Suprapubic skin (tissue), 4 donors: ENCODE results near the gene LRRC8B. TPM values are rescaled to one million over a fixed set of nuclear protein-coding genes. Genes with fewer than 3 reads are reported as not detected.
A peak's percentile ranks its signal among the peaks of the same experiment; 100 is the strongest.

Experiments
- DNase-seq, 2 donors: peaks; one replicate each; pipeline ENCODE4 v3.0.0-alpha.2; 2019; ENCODE audit warnings: low spot score in 2 of 2
- H3K27ac ChIP-seq: fragments of 200-600 bp; sonication (generic); one replicate; pipeline ENCODE4 v1.5.1; 2019
- H3K27me3 ChIP-seq: fragments of 200-600 bp; sonication (generic); one replicate; pipeline ENCODE4 v1.5.1; 2019
- H3K36me3 ChIP-seq: fragments of 200-600 bp; sonication (generic); one replicate; pipeline ENCODE4 v1.5.1; 2019
- H3K4me1 ChIP-seq: fragments of 200-600 bp; sonication (generic); one replicate; pipeline ENCODE4 v1.5.1; 2019
- H3K4me3 ChIP-seq: fragments of 200-600 bp; sonication (generic); one replicate; pipeline ENCODE4 v1.5.1; 2019; ENCODE audit warnings: mild to moderate bottlenecking
- H3K9me3 ChIP-seq: fragments of 200-600 bp; sonication (generic); one replicate; pipeline ENCODE4 v1.5.1; 2019
- CTCF ChIP-seq, 2 donors: fragments of 200-600 bp in 1 of 2; fragments of 450-650 bp in 1 of 2; sonication (generic) in 1 of 2; IDR thresholded peaks; one replicate each; pipeline ENCODE4 v1.5.1; 2016 to 2019; ENCODE audit warnings: antibody characterized with exemption in 2 of 2, mild to moderate bottlenecking in 1 of 2, moderate library complexity in 1 of 2
- EP300 ChIP-seq: sonication (generic); formaldehyde crosslinking; IDR thresholded peaks from one replicate; pipeline ENCODE4 v1.6.1; 2017; ENCODE audit warnings: antibody characterized with exemption
- POLR2A ChIP-seq, 2 donors: fragments of 450-650 bp; IDR thresholded peaks; one replicate each; pipeline ENCODE4 v1.6.1; 2017; ENCODE audit warnings: antibody characterized with exemption in 2 of 2, mild to moderate bottlenecking in 2 of 2, moderate library complexity in 2 of 2
- POLR2AphosphoS5 ChIP-seq, 3 donors: sonication (generic); formaldehyde crosslinking; IDR thresholded peaks; one replicate each; pipeline ENCODE4 v1.6.1; 2017; ENCODE audit warnings: antibody characterized with exemption in 3 of 3
- WGBS: methylation state at CpG from one replicate; pipeline ENCODE4 v1.1.5; 2018; 5-methylcytosine and 5-hydroxymethylcytosine counted together
- total RNA-seq, 4 donors: library from RNA; depleted of rRNA; stranded (reverse); fragments of >200 nt; gene quantifications; one replicate each; pipeline ENCODE4 v1.1.0, GENCODE V29; 2016

The LRRC8B gene
- total RNA-seq, 4 donors from 2014 or later: 11.1 to 26.6 (median 13.9) TPM

- Histone ChIP-seq H3K4me1 (peaks cover 23% of the 10 kb centered on the region), H3K4me3 (no peak overlapping the region), H3K27me3 (no peaks in the 10 kb centered on the region), H3K27ac (no peak overlapping the region), H3K36me3 (no peaks in the 10 kb centered on the region), H3K9me3 (no peaks in the 10 kb centered on the region)
- 85% methylated on average over 3 of the region's 3 CpGs for WGBS
- TF ChIP-seq CTCF (IDR thresholded peaks at IDR 0.05) (no peak), POLR2AphosphoS5 (IDR thresholded peaks at IDR 0.05) (no peak), EP300 (no peak), POLR2A (IDR thresholded peaks at IDR 0.05) (no peak)
- no peak for DNase-seq
Measured at GRCh38 chr1:89604414-89604735, 79.7 kb downstream of the LRRC8B start.

GRCh38 chr1:89605692-89606091 lies 81.1 kb downstream of the LRRC8B start:
- WGBS: 74% methylated on average over 2 of the region's 2 CpGs
- no peak overlapping the region for H3K4me3 ChIP-seq
- H3K27ac ChIP-seq: no peak overlapping the region
- no peak for TF ChIP-seq EP300
- no peak for TF ChIP-seq POLR2A (IDR thresholded peaks at IDR 0.05)
- TF ChIP-seq CTCF (IDR thresholded peaks at IDR 0.05): no peak
- no peak for TF ChIP-seq POLR2AphosphoS5 (IDR thresholded peaks at IDR 0.05)
- H3K36me3 ChIP-seq: no peaks in the 10 kb centered on the region
- DNase-seq: no peak
- H3K27me3 ChIP-seq: no peaks in the 10 kb centered on the region
- peaks cover 36% of the 10 kb centered on the region for H3K4me1 ChIP-seq
- no peaks in the 10 kb centered on the region for H3K9me3 ChIP-seq

GRCh38 chr1:89606227-89606980 lies 81.8 kb downstream of the LRRC8B start:
- Histone ChIP-seq H3K4me3 (no peak overlapping the region), H3K27ac (no peak overlapping the region), H3K27me3 (no peaks in the 10 kb centered on the region), H3K36me3 (no peaks in the 10 kb centered on the region), H3K4me1 (peaks cover 36% of the 10 kb centered on the region), H3K9me3 (no peaks in the 10 kb centered on the region)
- WGBS: 94% methylated on average over 3 of the region's 3 CpGs
- no peak for DNase-seq
- no peak for TF ChIP-seq POLR2A (IDR thresholded peaks at IDR 0.05)
- no peak for TF ChIP-seq EP300
- TF ChIP-seq CTCF (IDR thresholded peaks at IDR 0.05): no peak
- TF ChIP-seq POLR2AphosphoS5 (IDR thresholded peaks at IDR 0.05): no peak

- Histone ChIP-seq H3K36me3 (no peaks in the 10 kb centered on the region), H3K27ac (no peak overlapping the region), H3K4me1 (peaks cover 36% of the 10 kb centered on the region), H3K4me3 (no peak overlapping the region), H3K9me3 (no peaks in the 10 kb centered on the region), H3K27me3 (no peaks in the 10 kb centered on the region)
- WGBS: 71% methylated on average over 2 of the region's 2 CpGs
- no peak for DNase-seq
- TF ChIP-seq EP300 (no peak), POLR2AphosphoS5 (IDR thresholded peaks at IDR 0.05) (no peak), POLR2A (IDR thresholded peaks at IDR 0.05) (no peak), CTCF (IDR thresholded peaks at IDR 0.05) (no peak)
Measured at GRCh38 chr1:89607156-89607555, 82.5 kb downstream of the LRRC8B start.

GRCh38 chr1:89607586-89608318 lies 83.1 kb downstream of the LRRC8B start:
- 60% methylated on average over 5 of the region's 5 CpGs for WGBS
- no peak for DNase-seq
- H3K9me3 ChIP-seq: no peaks in the 10 kb centered on the region
- peaks cover 36% of the 10 kb centered on the region for H3K4me1 ChIP-seq
- no peak for TF ChIP-seq POLR2A (IDR thresholded peaks at IDR 0.05)
- TF ChIP-seq POLR2AphosphoS5 (IDR thresholded peaks at IDR 0.05): no peak
- no peak for TF ChIP-seq EP300
- TF ChIP-seq CTCF (IDR thresholded peaks at IDR 0.05): no peak
- H3K4me3 ChIP-seq: no peak overlapping the region
- no peaks in the 10 kb centered on the region for H3K36me3 ChIP-seq
- H3K27ac ChIP-seq: peak overlapping the region; percentile 58
- no peaks in the 10 kb centered on the region for H3K27me3 ChIP-seq
